Neuron (in vitro differentiated cells): Measurements from ENCODE around the gene RIPK3.

Source experiments
- H2AFZ ChIP-seq: one replicate; pipeline ENCODE4 v1.6.1; 2013; ENCODE audit warnings: low read depth, mild to moderate bottlenecking, inconsistent platforms, low read length, moderate library complexity
- H3K27me3 ChIP-seq: one replicate; pipeline ENCODE4 v1.6.1; 2013; ENCODE audit warnings: low read length; ENCODE audit not compliant: insufficient read depth
- H3K36me3 ChIP-seq: one replicate; pipeline ENCODE4 v1.6.1; 2013; ENCODE audit warnings: low read length; ENCODE audit not compliant: insufficient read depth
- H3K4me1 ChIP-seq: one replicate; pipeline ENCODE4 v1.6.1; 2013; ENCODE audit warnings: low read length; ENCODE audit not compliant: insufficient read depth
- H3K4me3 ChIP-seq: 2 replicates; pipeline ENCODE4 v1.5.1; 2013; ENCODE audit warnings: mild to moderate bottlenecking, low read length, moderate library complexity
- H3K9me3 ChIP-seq: one replicate; pipeline ENCODE4 v1.6.1; 2013; ENCODE audit warnings: low read length

Gene RIPK3

DNA sequence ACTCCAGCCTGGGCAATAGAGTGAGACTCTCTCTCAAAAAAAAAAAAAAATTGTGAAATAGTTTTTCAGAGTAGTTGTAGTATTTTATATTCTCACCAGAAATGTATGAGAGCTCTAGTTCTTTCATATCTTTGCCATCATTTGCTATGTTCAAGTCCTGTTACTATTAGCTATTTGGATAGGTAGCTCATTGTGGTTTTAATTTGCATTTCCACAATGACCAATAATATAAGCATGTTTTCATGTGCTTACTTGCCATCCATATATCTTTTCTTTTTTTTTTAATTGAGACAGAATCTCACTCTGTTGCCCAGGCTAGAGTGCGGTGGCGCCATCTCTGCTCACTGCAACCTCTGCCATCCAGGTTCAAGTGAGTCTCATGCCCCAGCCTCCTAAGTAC is 8.4 kb upstream of the RIPK3 start:
- Histone ChIP-seq H2AFZ (no peak overlapping the region), H3K4me1 (no peaks in the 10 kb centered on the region), H3K9me3 (no peaks in the 10 kb centered on the region), H3K4me3 (no peak overlapping the region), H3K36me3 (no peaks in the 10 kb centered on the region), H3K27me3 (peaks cover 61% of the 10 kb centered on the region)

DNA sequence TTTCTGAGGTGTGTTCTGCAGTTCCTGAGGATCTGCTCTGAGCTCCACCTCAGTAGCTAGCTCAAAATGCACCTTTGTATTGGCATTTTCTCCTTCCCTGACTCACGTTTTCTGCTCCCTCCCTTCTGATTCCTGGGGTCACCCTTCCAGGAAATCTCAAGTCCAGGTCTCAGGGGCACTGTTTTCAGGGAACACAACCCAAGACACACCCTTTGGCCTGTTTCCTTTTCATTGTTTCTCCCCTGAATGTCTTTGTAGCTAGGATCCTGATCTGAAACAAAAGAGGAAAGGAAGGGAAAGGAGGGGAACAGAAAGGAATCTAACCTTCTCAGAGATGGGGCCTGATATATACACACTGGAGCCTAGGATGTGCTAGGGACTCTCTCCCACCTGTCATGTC is 7.3 kb upstream of the RIPK3 start:
- H3K9me3 ChIP-seq, result no peaks in the 10 kb centered on the region
- no peak overlapping the region for H3K4me3 ChIP-seq
- no peaks in the 10 kb centered on the region for H3K4me1 ChIP-seq
- H2AFZ ChIP-seq, result no peak overlapping the region
- peaks cover 59% of the 10 kb centered on the region for H3K27me3 ChIP-seq
- H3K36me3 ChIP-seq, result no peaks in the 10 kb centered on the region

DNA sequence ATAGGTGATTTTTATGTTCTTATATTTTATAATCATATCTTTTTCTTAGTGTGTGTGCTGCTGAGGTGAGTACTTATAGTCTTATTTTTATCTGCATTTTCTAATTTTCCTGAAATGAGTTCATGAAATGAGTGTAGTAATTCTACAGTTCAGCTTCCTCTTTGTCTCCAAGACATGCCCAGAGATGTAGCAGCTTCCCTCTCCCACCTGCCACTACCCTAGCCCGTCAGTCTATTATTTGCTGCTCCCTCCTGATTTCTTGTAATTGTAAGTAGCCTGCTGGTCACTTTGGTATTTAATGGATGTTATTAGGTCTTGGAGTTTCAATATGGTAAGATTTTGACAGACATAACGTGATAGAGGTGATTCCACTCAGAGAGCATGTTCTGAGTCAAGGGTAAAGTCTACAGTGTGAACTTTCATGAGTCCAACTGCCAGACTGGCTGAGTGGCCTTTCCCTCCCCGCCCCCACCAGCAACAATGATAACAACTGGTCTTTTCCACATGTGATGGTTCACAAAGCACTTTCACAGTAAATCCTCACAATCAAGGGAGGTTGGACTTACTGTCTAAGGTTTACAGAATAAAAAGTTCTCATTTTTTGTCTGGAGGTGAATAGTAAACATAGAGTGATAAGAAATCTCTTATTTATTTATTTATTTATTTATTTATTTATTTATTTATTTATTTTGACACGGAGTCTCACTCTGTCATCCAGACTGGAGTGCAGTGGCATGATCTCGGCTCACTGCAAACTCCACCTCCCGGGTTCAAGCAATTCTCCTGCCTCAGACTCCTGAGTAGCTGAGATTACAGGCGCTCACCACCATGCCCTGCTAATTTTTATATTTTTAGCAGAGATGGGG is 4.2 kb upstream of the RIPK3 start:
- H3K4me1 ChIP-seq, result peaks cover 5% of the 10 kb centered on the region
- no peaks in the 10 kb centered on the region for H3K36me3 ChIP-seq
- peaks cover 59% of the 10 kb centered on the region for H3K27me3 ChIP-seq
- peaks cover 2% of the 10 kb centered on the region for H3K9me3 ChIP-seq
- no peak overlapping the region for H2AFZ ChIP-seq
- H3K4me3 ChIP-seq, result no peak overlapping the region

DNA sequence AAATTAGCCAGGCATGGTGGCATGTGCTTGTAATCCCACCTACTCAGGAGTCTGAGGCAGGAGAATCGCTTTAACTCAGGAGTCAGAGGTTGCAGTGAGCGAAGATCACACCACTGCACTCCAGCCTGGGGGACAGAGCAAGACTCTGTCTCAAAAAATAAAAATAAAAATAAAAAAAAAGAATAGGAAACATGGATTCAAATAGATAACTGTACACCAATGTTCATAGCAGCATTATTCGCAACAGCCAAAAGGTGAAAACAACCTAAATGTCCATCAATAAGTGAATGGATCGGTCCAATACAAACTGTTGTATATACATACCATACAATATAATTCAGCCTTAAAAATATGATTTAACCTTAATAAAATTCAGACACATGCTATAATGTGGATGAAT is 3.1 kb upstream of the RIPK3 start:
- peaks cover 2% of the 10 kb centered on the region for H3K9me3 ChIP-seq
- H3K36me3 ChIP-seq, result no peaks in the 10 kb centered on the region
- peaks cover 5% of the 10 kb centered on the region for H3K4me1 ChIP-seq
- peaks cover 69% of the 10 kb centered on the region for H3K27me3 ChIP-seq
- no peak overlapping the region for H3K4me3 ChIP-seq
- no peak overlapping the region for H2AFZ ChIP-seq

DNA sequence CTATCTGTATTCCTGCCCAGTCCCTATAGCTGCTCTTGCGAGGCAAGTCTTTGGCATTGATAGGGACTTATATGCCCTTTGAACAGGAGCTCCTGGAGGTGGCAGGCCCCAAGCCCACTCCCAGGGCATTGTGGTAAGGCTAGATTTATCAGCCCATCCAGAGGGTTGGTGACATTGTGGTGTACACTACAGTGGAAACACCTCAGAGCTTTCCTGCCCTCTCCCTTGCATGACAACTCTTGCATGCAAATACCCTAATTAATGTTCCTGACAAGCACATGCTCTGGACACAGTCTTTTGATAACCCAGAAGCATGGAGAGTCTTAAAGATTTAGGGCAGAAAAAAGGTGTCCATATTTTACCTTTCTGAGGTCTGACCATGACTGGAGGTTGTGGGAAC is 815 bp upstream of the RIPK3 start:
- H2AFZ ChIP-seq, result no peak overlapping the region
- H3K36me3 ChIP-seq, result no peaks in the 10 kb centered on the region
- H3K4me1 ChIP-seq, result peaks cover 5% of the 10 kb centered on the region
- H3K9me3 ChIP-seq, result peaks cover 2% of the 10 kb centered on the region
- H3K27me3 ChIP-seq, result peaks cover 85% of the 10 kb centered on the region
- H3K4me3 ChIP-seq, result no peak overlapping the region

DNA sequence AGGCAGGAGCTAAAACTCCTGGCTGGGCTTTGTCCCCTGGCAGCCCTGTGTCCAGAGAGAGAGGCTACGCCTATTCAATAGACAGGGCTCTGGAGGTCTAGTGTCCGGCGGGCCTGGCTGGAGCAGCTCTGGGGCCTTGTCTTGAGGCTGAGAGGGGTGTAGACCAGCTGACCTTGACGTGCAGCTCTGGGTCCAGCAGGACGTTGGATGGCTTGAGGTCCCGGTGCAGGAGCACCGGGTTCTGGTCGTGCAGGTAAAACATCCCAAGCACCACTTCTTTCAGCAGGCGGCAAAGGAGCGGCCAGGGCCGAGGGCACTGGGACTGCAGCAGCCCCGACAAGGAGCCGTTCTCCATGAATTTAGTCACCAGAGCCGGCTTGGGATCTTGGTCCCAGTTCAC is 948 bp downstream of the RIPK3 start:
- peaks cover 8% of the 10 kb centered on the region for H3K4me1 ChIP-seq
- H3K27me3 ChIP-seq, result peaks cover 89% of the 10 kb centered on the region
- H3K36me3 ChIP-seq, result no peaks in the 10 kb centered on the region
- H2AFZ ChIP-seq, result no peak overlapping the region
- no peak overlapping the region for H3K4me3 ChIP-seq
- H3K9me3 ChIP-seq, result peaks cover 2% of the 10 kb centered on the region

DNA sequence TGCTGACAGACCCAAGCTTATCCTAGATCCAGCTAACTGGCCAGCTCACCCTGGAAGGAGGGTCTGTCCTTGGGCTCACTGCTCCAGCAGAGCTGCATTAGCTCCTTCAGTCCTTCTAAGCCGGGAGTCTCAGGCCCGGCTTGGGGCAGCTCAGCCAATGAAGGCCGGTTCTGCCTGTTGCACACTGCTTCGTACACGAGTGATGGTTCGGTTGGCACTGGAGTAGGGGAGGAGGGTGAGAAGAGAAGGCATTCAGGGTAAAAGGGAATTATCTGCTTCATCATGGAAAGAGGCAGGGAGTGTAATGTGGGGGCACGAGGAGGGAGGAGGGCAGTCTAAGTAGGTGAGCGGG is 2.0 kb downstream of the RIPK3 start:
- peaks cover 8% of the 10 kb centered on the region for H3K4me1 ChIP-seq
- peaks cover 2% of the 10 kb centered on the region for H3K9me3 ChIP-seq
- peaks cover 91% of the 10 kb centered on the region for H3K27me3 ChIP-seq
- no peak overlapping the region for H2AFZ ChIP-seq
- no peak overlapping the region for H3K4me3 ChIP-seq
- no peaks in the 10 kb centered on the region for H3K36me3 ChIP-seq

DNA sequence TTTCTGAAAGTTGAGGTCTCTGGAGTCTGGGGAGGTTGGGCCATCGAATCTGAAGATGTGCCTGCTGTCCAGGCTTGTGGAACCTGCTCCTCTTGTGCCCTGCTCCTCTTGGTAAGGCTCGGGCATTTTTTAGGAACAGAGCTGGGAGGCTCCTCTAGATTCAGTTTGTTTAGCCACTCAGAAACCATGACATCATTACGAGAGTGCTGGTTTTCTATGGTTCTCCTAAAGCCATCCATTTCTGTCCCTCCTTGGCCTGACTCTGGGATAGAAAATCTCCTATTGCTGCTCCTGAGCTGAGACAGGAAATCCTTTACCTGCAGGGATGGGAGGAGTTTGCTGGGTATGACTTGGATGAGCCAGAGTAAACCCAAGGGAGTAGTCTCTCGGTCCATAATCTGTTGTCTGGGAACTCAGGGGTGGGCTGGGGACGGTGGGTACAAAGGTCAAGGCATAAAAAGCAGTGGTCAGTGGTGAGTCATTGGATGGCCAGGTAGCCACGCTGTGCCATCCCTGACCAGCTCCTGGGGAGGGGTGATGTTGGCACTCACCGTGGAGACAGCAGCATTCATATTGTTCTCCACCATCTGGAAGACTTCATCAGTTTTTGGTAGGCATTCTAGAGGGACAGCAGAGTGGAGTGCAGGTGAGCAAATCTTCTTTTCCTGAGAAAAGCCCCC is 2.5 kb downstream of the RIPK3 start:
- H3K27me3 ChIP-seq, result peaks cover 94% of the 10 kb centered on the region
- H3K9me3 ChIP-seq, result peaks cover 2% of the 10 kb centered on the region
- no peak overlapping the region for H2AFZ ChIP-seq
- H3K4me1 ChIP-seq, result peaks cover 10% of the 10 kb centered on the region
- no peak overlapping the region for H3K4me3 ChIP-seq
- H3K36me3 ChIP-seq, result no peaks in the 10 kb centered on the region

DNA sequence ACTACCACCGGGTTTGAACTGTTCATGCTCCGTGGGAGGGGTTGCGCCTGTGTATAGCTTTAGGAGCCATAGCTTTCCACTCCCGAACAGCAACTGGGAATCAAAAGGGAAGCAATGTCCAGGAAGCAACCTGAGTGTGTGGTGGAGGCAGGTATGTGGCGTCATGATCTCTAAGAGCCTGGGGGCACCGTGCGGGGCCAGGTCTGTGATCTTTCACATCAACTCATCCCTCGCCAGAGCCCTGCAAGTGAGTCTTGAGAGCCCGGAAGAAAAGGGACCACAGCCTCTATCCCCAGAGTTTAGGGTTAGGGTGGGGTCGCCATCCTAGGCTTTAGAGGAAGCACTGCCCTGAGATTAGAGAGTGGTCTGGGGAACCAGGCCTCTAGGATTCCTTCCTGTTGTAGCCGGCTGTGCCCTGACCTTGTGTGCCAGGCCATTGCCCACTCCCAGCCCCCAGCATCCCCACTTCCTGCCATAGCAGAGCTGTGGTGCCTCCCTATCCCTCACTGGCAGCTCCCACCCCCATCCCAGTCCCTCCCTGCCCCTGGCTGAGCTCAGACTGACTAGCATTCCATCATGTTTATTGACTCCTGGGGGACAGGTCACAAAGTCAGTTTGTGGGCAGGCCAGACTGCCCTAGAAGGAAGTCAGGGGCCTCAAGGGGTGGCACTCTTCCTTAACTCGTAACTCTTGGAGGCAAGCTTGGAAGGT is 4.2 kb downstream of the RIPK3 start:
- Histone ChIP-seq H3K4me1 (peaks cover 10% of the 10 kb centered on the region), H3K36me3 (no peaks in the 10 kb centered on the region), H3K9me3 (peaks cover 2% of the 10 kb centered on the region), H3K4me3 (no peak overlapping the region), H2AFZ (no peak overlapping the region), H3K27me3 (peaks cover 98% of the 10 kb centered on the region)

DNA sequence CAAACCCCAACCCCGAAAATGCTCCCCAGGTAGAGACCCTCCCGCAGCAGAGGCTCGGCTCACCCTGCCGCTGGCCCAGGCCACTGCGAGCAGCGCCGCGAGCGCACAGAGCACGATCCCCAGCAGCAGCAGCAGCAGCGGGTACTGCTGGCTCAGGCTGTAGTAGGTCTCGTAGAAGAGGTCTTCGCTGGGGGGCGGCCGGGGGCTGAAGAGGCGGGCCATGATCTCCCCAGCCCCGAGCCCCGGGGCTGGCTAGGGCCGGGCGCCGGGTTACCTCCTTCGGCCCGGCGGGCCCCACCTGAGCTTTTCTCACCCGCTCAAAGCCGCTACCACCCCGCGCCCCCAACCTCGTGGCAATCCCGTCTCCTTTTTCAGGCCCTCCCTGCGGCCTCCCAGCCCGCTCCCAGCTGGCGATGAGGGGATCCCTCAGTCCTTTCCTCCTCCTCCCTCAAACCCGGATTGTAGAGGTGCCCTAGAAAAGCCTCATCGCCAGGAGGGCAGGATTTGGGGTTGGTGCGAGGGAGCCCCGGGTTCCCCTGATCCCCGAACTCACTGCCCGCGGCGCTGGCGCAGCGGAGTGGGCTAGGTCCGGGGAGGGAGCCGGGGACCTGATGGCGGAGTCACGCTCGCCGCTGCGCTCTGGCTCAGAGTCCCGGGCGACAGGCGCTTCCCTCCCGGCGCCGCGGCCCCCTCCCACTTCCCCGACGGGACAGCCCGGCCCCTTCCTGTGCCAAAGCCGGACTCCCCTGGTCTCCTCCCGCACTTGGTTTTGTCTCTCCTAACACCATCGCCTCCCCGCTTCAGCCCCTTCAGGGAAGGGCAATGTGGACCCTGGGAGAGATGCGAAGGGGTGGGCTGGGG is 5.1 kb downstream of the RIPK3 start, which contains the start of gene ADCY4:
TSS of gene ADCY4 (minus strand) at position 641 of the 861 bp plus-strand sequence. CDS start at position 222, 419 bp downstream.
- Histone ChIP-seq H3K36me3 (no peaks in the 10 kb centered on the region), H3K27me3 (peaks cover 93% of the 10 kb centered on the region), H3K4me1 (peaks cover 10% of the 10 kb centered on the region), H3K4me3 (no peak within 1 kb of the TSS), H2AFZ (no peak within 1 kb of the TSS), H3K9me3 (no peaks in the 10 kb centered on the region)

DNA sequence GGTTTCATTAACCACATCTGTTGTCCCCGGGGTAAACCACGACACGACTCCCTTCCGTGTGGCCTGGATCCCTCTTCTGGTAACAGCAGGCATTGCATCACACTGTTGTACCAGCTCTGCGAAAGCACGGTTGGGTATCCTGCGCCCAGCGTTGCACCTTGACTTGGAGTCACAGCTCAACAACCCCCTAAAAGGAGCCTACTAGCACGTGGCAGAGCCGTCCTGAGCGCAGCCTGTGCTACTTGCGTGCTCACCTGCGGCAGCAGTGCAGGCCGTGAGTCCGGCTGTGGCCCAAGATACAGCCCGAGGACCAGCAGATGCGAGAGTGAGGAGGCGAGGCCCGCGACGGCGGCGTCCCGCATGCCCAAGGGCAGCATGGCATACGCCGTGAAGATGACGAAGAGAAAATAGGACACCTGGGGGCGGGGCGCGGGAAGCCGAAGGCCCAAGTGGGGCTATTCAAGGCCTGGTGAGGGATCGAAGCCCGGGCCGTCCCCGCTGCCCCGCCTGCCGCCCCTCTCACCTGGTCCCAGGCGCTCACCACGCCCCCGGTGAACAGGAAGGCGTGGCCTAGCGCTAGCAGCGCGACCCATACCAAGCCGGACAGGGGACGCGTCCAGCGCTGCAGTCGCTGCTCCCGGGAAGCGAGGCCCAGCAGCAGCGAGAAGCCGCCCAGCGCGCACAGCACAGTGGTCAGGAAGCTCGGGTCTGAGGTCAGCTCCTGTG is 7.4 kb downstream of the RIPK3 start:
- Histone ChIP-seq H3K36me3 (no peaks in the 10 kb centered on the region), H2AFZ (peak overlapping the region; percentile 7), H3K9me3 (no peaks in the 10 kb centered on the region), H3K4me3 (no peak overlapping the region), H3K27me3 (peaks cover 78% of the 10 kb centered on the region), H3K4me1 (peaks cover 6% of the 10 kb centered on the region)

DNA sequence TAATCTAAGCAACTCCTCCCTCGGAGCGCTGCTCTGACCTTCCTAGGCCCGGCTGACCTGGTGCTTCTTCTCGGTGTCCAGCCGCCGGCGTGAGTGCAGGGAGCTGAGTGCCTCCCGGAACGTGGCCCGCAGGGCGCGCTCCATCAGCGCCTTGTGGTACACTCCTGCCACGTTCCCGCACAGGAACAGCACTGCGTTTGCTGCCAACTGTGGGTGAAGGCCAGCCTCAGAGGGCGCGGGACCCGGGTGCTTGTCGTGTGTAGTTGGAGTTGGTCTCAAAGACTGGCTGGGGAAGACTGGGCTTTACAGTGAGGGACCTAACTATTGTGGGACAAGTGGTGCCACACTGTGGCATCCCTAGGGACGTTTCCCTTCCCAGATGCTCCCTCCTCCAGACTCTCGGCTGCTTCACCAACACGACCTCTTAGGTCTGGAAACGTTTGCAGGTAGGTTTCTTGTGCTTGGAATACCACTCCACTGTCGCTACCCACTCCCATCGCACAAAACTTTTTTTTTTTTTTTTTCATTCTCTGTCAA is 8.0 kb downstream of the RIPK3 start:
- Histone ChIP-seq H3K4me3 (no peak overlapping the region), H3K27me3 (peaks cover 72% of the 10 kb centered on the region), H3K4me1 (peaks cover 6% of the 10 kb centered on the region), H3K9me3 (no peaks in the 10 kb centered on the region), H3K36me3 (no peaks in the 10 kb centered on the region), H2AFZ (no peak overlapping the region)
